IMR-90 (cell line): ENCODE data around the gene C16orf96. TPM values are rescaled to one million over a fixed set of nuclear protein-coding genes. Genes with fewer than 3 reads are reported as not detected.

ENCODE experiments used
- ATAC-seq: fragments of 200-7000 bp; cut with Tn5 transposase; 2 replicates; pipeline ENCODE4 v1.9.1; 2020; ENCODE audit warnings: low read depth, mild to moderate bottlenecking, moderate library complexity
- BruUV-seq: library from RNA; stranded (reverse); fragments of 400-500 nt; replicated peaks from 2 replicates; lab custom pipeline; 2021; lab: Mats Ljungman, UMichigan
- CTCF ChIA-PET: fragments of 300-600 bp; formaldehyde crosslinking; extraction: SDS; loops from one replicate; lab custom pipeline; 2021; ENCODE audit warnings: antibody characterized with exemption; lab: Yijun Ruan, JAX
- POLR2A ChIA-PET: fragments of 300-600 bp; sonication (Branson Sonifier 250); formaldehyde crosslinking; loops from one replicate; lab custom pipeline; 2022; ENCODE audit warnings: antibody characterized with exemption; ENCODE audit not compliant: unreplicated experiment; lab: Charles Lee
- DNase-seq: peaks from one replicate; pipeline ENCODE4 v3.0.0; 2013
- H2AFZ ChIP-seq: replicated peaks from 2 replicates; pipeline ENCODE3; 2013; ENCODE audit warnings: low read length, mild to moderate bottlenecking; ENCODE audit not compliant: poor library complexity
- H2AK5ac ChIP-seq: 2 replicates; pipeline ENCODE4 v1.6.1; 2013; ENCODE audit warnings: low read depth, low read length, inconsistent platforms
- H2AK9ac ChIP-seq: replicated peaks from 2 replicates; pipeline ENCODE3; 2013; ENCODE audit warnings: mild to moderate bottlenecking, low read depth, low read length, moderate library complexity; ENCODE audit not compliant: poor library complexity
- H2BK120ac ChIP-seq: 2 replicates; pipeline ENCODE4 v1.6.1; 2013; ENCODE audit warnings: low read depth, low read length, inconsistent platforms
- H2BK15ac ChIP-seq: 3 replicates; pipeline ENCODE4 v1.6.1; 2013; ENCODE audit warnings: low read depth, low read length, inconsistent platforms
- H2BK20ac ChIP-seq: 2 replicates; pipeline ENCODE4 v1.6.1; 2013; ENCODE audit warnings: low read depth, mild to moderate bottlenecking, inconsistent platforms, low read length, moderate library complexity
- H2BK5ac ChIP-seq: 2 replicates; pipeline ENCODE4 v1.6.1; 2013; ENCODE audit warnings: mild to moderate bottlenecking, low read depth, low read length, inconsistent platforms; ENCODE audit not compliant: poor library complexity, severe bottlenecking
- H3K14ac ChIP-seq: replicated peaks from 2 replicates; pipeline ENCODE4 v1.6.1; 2013; ENCODE audit warnings: low read depth, low read length, inconsistent platforms
- H3K18ac ChIP-seq: 2 replicates; pipeline ENCODE4 v1.6.1; 2013; ENCODE audit warnings: low read depth, low read length, control low read depth
- H3K23ac ChIP-seq: 2 replicates; pipeline ENCODE4 v1.6.1; 2013; ENCODE audit warnings: low read depth, low read length, inconsistent platforms
- H3K27ac ChIP-seq: 2 replicates; pipeline ENCODE4 v1.5.1; 2013; ENCODE audit warnings: mild to moderate bottlenecking, control low read depth, low read length; ENCODE audit not compliant: insufficient read depth
- H3K27me3 ChIP-seq: 2 replicates; pipeline ENCODE4 v1.6.1; 2013; ENCODE audit warnings: low read length; ENCODE audit not compliant: control insufficient read depth, insufficient read depth
- H3K36me3 ChIP-seq: 2 replicates; pipeline ENCODE4 v1.6.1; 2013; ENCODE audit warnings: low read length, mixed read lengths; ENCODE audit not compliant: control insufficient read depth, insufficient read depth
- H3K4ac ChIP-seq: 2 replicates; pipeline ENCODE4 v1.6.1; 2013; ENCODE audit warnings: low read depth, low read length, inconsistent platforms
- H3K4me1 ChIP-seq: 2 replicates; pipeline ENCODE4 v1.6.1; 2013; ENCODE audit warnings: low read length, mixed read lengths; ENCODE audit not compliant: control insufficient read depth, insufficient read depth
- H3K4me2 ChIP-seq: 2 replicates; pipeline ENCODE4 v1.6.1; 2013; ENCODE audit warnings: low read depth, mild to moderate bottlenecking, control low read depth, low read length, moderate library complexity
- H3K4me3 ChIP-seq: 2 replicates; pipeline ENCODE4 v1.5.1; 2013; ENCODE audit warnings: low read depth, mild to moderate bottlenecking, control low read depth, low read length, moderate library complexity; ENCODE audit not compliant: insufficient read depth
- H3K56ac ChIP-seq: 2 replicates; pipeline ENCODE4 v1.6.1; 2013; ENCODE audit warnings: low read length, inconsistent platforms; ENCODE audit not compliant: insufficient read depth; ENCODE audit errors: extremely low read depth
- H3K79me1 ChIP-seq, 2 experiments: 2 replicates each; pipeline ENCODE4 v1.6.1; 2013; ENCODE audit warnings: low read length in 2 of 2, inconsistent platforms in 1 of 2, low read depth in 1 of 2
- H3K9ac ChIP-seq: 2 replicates; pipeline ENCODE4 v1.6.1; 2013; ENCODE audit warnings: low read depth, low read length, control low read depth
- H3K9me1 ChIP-seq: 2 replicates; pipeline ENCODE4 v1.6.1; 2013; ENCODE audit warnings: low read length, inconsistent platforms; ENCODE audit not compliant: insufficient read depth
- H3K9me3 ChIP-seq: 2 replicates; pipeline ENCODE4 v1.6.1; 2013; ENCODE audit warnings: low read length; ENCODE audit not compliant: control insufficient read depth, insufficient read depth
- H4K20me1 ChIP-seq: 2 replicates; pipeline ENCODE4 v1.6.1; 2013; ENCODE audit warnings: low read length, inconsistent platforms; ENCODE audit not compliant: insufficient read depth
- H4K5ac ChIP-seq: 2 replicates; pipeline ENCODE4 v1.6.1; 2013; ENCODE audit warnings: mild to moderate bottlenecking, low read depth, low read length, control low read depth
- H4K8ac ChIP-seq, 2 experiments: 2 replicates each; pipeline ENCODE4 v1.6.1; 2013; ENCODE audit warnings: low read depth in 2 of 2, low read length in 2 of 2, control low read depth in 1 of 2, inconsistent platforms in 1 of 2
- H4K91ac ChIP-seq: 2 replicates; pipeline ENCODE4 v1.6.1; 2013; ENCODE audit warnings: low read depth, low read length, inconsistent platforms; ENCODE audit not compliant: insufficient read depth
- MAFK ChIP-seq: IDR thresholded peaks from 2 replicates; pipeline ENCODE4 v1.6.1; 2012; ENCODE audit warnings: low read depth, low read length, improper control_type of control experiment
- NFE2L2 ChIP-seq: fragments of 150-350 bp; IDR thresholded peaks from 2 replicates; pipeline ENCODE4 v1.6.1; 2016; ENCODE audit warnings: low read depth, mild to moderate bottlenecking, low read length
- RCOR1 ChIP-seq: IDR thresholded peaks from 2 replicates; pipeline ENCODE4 v1.6.1; 2012; ENCODE audit warnings: mild to moderate bottlenecking, low read length, improper control_type of control experiment; ENCODE audit not compliant: insufficient replicate concordance
- RFX5 ChIP-seq: IDR thresholded peaks from 2 replicates; pipeline ENCODE4 v1.8.0; 2012; ENCODE audit warnings: low read depth, mild to moderate bottlenecking, low read length, moderate library complexity
- SMC3 ChIP-seq: fragments of 150-350 bp; IDR thresholded peaks from 2 replicates; pipeline ENCODE4 v1.6.1; 2016; ENCODE audit warnings: low read depth, mild to moderate bottlenecking, antibody characterized with exemption, low read length, moderate library complexity
- WGBS, 2 experiments: methylation state at CpG; one replicate each; pipeline versions ENCODE4 v1.1.5 to v1.1.7; 2013; ENCODE audit warnings: missing lambda C conversion rate in 2 of 2; ENCODE audit not compliant: insufficient read length in 1 of 2; ENCODE audit errors: extremely low coverage in 2 of 2; 5-methylcytosine and 5-hydroxymethylcytosine counted together
- dilution Hi-C: fragments of 300-500 bp; cut with HindIII; formaldehyde crosslinking; loops from one replicate; pipeline ENCODE4 v1.14.3; 2018; ENCODE audit warnings: low sequenced_read_pairs; ENCODE audit not compliant: unreplicated experiment
- in situ Hi-C: fragments of 300-500 bp; cut with MboI; formaldehyde crosslinking; loops from 3 replicates; pipeline ENCODE4 v1.14.3; 2019; ENCODE audit warnings: low sequenced_read_pairs, inconsistent platforms, mixed read lengths
- intact Hi-C: fragments of 100-400 bp; cut with micrococcal nuclease; formaldehyde crosslinking; loops from 2 replicates; pipeline ENCODE4 v1.10.0; 2022
- polyA plus RNA-seq, 3 experiments: library from polyadenylated mRNA; depleted of rRNA; stranded (reverse); fragments of >200 nt; gene quantifications; 2 replicates each; pipeline ENCODE4 v1.2.3, GENCODE V29; 2012; ENCODE audit warnings: low replicate concordance in 1 of 3
- total RNA-seq: library from RNA; depleted of rRNA; stranded (reverse); fragments of >200 nt; gene quantifications from 2 replicates; pipeline ENCODE4 v1.2.3, GENCODE V29; 2012
- TF ChIP-seq, protein P1 (sequence below): fragments of 150-350 bp; IDR thresholded peaks from 2 replicates; pipeline ENCODE4 v1.6.1; 2017; ENCODE audit warnings: mild to moderate bottlenecking, antibody characterized with exemption, low read length, low read depth
- TF ChIP-seq, protein P2 (sequence below): conservative IDR thresholded peaks from 2 replicates; pipeline ENCODE4 v1.5.1; 2012; ENCODE audit warnings: mild to moderate bottlenecking, low read depth, low read length, improper control_type of control experiment

The C16orf96 gene
- total and polyA plus RNA-seq, 2 of the 4 experiments (the other 2 are of a cell fraction): not detected

DNA sequence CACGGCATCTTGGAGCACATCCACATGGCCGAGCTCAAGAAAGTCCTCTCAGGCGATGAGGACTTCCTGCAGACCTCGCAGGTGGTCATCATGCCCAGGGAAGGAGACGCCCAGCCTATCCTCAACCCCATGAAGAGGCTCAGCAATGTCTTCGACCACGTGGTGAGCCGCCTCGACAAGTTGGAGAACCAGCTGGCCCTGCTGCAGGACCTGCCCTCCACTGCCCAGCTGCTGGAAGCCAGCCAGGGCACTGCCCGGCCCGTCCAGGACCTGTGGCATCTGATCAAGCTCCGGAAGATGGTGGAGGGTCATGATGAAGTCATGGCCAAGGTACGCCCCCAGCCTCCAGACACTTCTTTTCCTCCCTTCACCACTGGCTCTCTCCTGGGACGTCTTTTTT, 440 bp downstream of the C16orf96 start:
- Histone ChIP-seq H3K14ac (no peak overlapping the region), H3K18ac (no peak overlapping the region), H3K9ac (no peak overlapping the region), H3K9me1 (no peaks in the 10 kb centered on the region), H2AK5ac (no peak overlapping the region), H3K79me1 (no peaks in the 10 kb centered on the region), H4K91ac (no peak overlapping the region), H3K56ac (no peak overlapping the region), H3K4ac (no peak overlapping the region), H4K5ac (no peak overlapping the region), H2AK9ac (no peak overlapping the region), H3K4me2 (no peak overlapping the region), H2BK20ac (no peak overlapping the region), H4K8ac (no peak overlapping the region), H2BK15ac (no peak overlapping the region), H4K20me1 (no peaks in the 10 kb centered on the region), H2BK120ac (no peak overlapping the region), H3K23ac (no peak overlapping the region), H3K36me3 (no peaks in the 10 kb centered on the region), H3K4me1 (no peaks in the 10 kb centered on the region), H3K27me3 (peaks cover 42% of the 10 kb centered on the region), H3K4me3 (no peak overlapping the region), H3K9me3 (no peaks in the 10 kb centered on the region), H2BK5ac (no peak overlapping the region), H2AFZ (peak overlapping the region; percentile 32), H3K27ac (no peak overlapping the region)
- ChIA-PET POLR2A (no interaction called here), CTCF (no interaction called here)
- in situ Hi-C loops: no loop called here
- BruUV-seq: no TSS peak
- intact Hi-C loops: no loop called here
- no peak for ATAC-seq
- dilution Hi-C loops: no loop called here
- WGBS, 2 experiments: 83% methylated on average over 4 of the region's 14 CpGs; no CpG with 5 or more reads in 1 of the 2 experiments
- DNase-seq: no peak
- no peak for TF ChIP-seq MAFK
- TF ChIP-seq SMC3: no peak
- no peak for TF ChIP-seq RFX5
- TF ChIP-seq RCOR1: no peak
- TF ChIP-seq, protein P1, sequence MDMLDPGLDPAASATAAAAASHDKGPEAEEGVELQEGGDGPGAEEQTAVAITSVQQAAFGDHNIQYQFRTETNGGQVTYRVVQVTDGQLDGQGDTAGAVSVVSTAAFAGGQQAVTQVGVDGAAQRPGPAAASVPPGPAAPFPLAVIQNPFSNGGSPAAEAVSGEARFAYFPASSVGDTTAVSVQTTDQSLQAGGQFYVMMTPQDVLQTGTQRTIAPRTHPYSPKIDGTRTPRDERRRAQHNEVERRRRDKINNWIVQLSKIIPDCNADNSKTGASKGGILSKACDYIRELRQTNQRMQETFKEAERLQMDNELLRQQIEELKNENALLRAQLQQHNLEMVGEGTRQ: no peak
- TF ChIP-seq NFE2L2: no peak
- TF ChIP-seq, protein P2, sequence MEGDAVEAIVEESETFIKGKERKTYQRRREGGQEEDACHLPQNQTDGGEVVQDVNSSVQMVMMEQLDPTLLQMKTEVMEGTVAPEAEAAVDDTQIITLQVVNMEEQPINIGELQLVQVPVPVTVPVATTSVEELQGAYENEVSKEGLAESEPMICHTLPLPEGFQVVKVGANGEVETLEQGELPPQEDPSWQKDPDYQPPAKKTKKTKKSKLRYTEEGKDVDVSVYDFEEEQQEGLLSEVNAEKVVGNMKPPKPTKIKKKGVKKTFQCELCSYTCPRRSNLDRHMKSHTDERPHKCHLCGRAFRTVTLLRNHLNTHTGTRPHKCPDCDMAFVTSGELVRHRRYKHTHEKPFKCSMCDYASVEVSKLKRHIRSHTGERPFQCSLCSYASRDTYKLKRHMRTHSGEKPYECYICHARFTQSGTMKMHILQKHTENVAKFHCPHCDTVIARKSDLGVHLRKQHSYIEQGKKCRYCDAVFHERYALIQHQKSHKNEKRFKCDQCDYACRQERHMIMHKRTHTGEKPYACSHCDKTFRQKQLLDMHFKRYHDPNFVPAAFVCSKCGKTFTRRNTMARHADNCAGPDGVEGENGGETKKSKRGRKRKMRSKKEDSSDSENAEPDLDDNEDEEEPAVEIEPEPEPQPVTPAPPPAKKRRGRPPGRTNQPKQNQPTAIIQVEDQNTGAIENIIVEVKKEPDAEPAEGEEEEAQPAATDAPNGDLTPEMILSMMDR: no peak
